ENCODE measurements around the gene CDC42BPG. TPM values are rescaled to one million over a fixed set of nuclear protein-coding genes. Genes with fewer than 3 reads are reported as not detected.

The CDC42BPG gene
- total and polyA plus RNA-seq, 2 of the 8 experiments (the other 6 are each of a cell fraction or from before 2014, with no cell fraction given): 3.7 to 10.6 TPM

GRCh38 chr11:64848826-64849597 lies 4.6 kb upstream of the CDC42BPG start (continued):
- peak in 2 of 3 experiments; percentile 72 to 81; a peak in 3 of 4 replicates for TF ChIP-seq CTCF (IDR thresholded peaks at IDR 0.05; ENCODE audit: control extremely low read depth in 1 of 3, insufficient read depth in 1 of 3, low read depth in 1 of 3, low read length in 3 of 3)
- TF ChIP-seq POU5F1 (IDR thresholded peaks at IDR 0.05; ENCODE audit: low read depth, low read length): no peak
- peak; percentile 32 for TF ChIP-seq ASH2L (IDR thresholded peaks at IDR 0.05; ENCODE audit: low read length)
- TF ChIP-seq HDAC6 (IDR thresholded peaks at IDR 0.05; ENCODE audit: low read depth, low read length): no peak
- TF ChIP-seq EP300 (IDR thresholded peaks at IDR 0.05; ENCODE audit: borderline replicate concordance in 1 of 2, low read depth in 2 of 2, low read length in 2 of 2): no peak
- TF ChIP-seq TAF7 (optimal IDR thresholded peaks at IDR 0.05; ENCODE audit: borderline replicate concordance, low read depth, low read length): no peak
- no peak for TF ChIP-seq KDM1A (IDR thresholded peaks at IDR 0.05; ENCODE audit: borderline replicate concordance, low read length)
- no peak for TF ChIP-seq HDAC2 (IDR thresholded peaks at IDR 0.05; ENCODE audit: borderline replicate concordance in 1 of 2, low read depth in 2 of 2, low read length in 2 of 2)
- no peak for TF ChIP-seq CREB1 (IDR thresholded peaks at IDR 0.05)
- no peak for TF ChIP-seq TCF12 (IDR thresholded peaks at IDR 0.05; ENCODE audit: low read depth, low read length)
- peak; percentile 49 to 69 for TF ChIP-seq RAD21 (IDR thresholded peaks at IDR 0.05 in 1 of 2, conservative IDR thresholded peaks at IDR 0.05 in 1 of 2; ENCODE audit: low read depth in 2 of 2, low read length in 2 of 2)
- no peak for TF ChIP-seq ZNF274 (IDR thresholded peaks at IDR 0.05; ENCODE audit: borderline replicate concordance, extremely low read depth, low read length)
- TF ChIP-seq SRF (IDR thresholded peaks at IDR 0.05; ENCODE audit: low read depth, low read length): no peak
- TF ChIP-seq SIX5 (IDR thresholded peaks at IDR 0.05; ENCODE audit: low read depth, low read length): no peak
